ENCODE results near the gene APBA1.

Gene APBA1

GRCh38 chr9:69465473-69465872 is 206.7 kb downstream of the APBA1 start:
- TF ChIP-seq CTCF (conservative IDR thresholded peaks at IDR 0.05; ENCODE audit: low read length) = no peak
- no peak overlapping the region for H3K4me3 ChIP-seq (ENCODE audit: low read length)
- no peak for DNase-seq (ENCODE audit: low read depth)

GRCh38 chr9:69463497-69464068 is 208.6 kb downstream of the APBA1 start:
- no peak for TF ChIP-seq CTCF (conservative IDR thresholded peaks at IDR 0.05; ENCODE audit: low read length)
- no peak overlapping the region for H3K4me3 ChIP-seq (ENCODE audit: low read length)
- DNase-seq (ENCODE audit: low read depth) = no peak

- no peak for DNase-seq (ENCODE audit: low read depth)
- no peak for TF ChIP-seq CTCF (conservative IDR thresholded peaks at IDR 0.05; ENCODE audit: low read length)
- H3K4me3 ChIP-seq (ENCODE audit: low read length) = no peak overlapping the region
Measured at GRCh38 chr9:69462394-69462793, 209.8 kb downstream of the APBA1 start.

- no peak for TF ChIP-seq CTCF (conservative IDR thresholded peaks at IDR 0.05; ENCODE audit: low read length)
- DNase-seq (ENCODE audit: low read depth) = no peak
- H3K4me3 ChIP-seq (ENCODE audit: low read length) = no peak overlapping the region
Measured at GRCh38 chr9:69461103-69461887, 210.9 kb downstream of the APBA1 start.

- no peak for TF ChIP-seq CTCF (conservative IDR thresholded peaks at IDR 0.05; ENCODE audit: low read length)
- no peak overlapping the region for H3K4me3 ChIP-seq (ENCODE audit: low read length)
- DNase-seq (ENCODE audit: low read depth) = no peak
Measured at GRCh38 chr9:69460012-69460411, 212.2 kb downstream of the APBA1 start.

GRCh38 chr9:69458176-69458575 is 214.0 kb downstream of the APBA1 start:
- TF ChIP-seq CTCF (conservative IDR thresholded peaks at IDR 0.05; ENCODE audit: low read length) = no peak
- no peak for DNase-seq (ENCODE audit: low read depth)
- no peak overlapping the region for H3K4me3 ChIP-seq (ENCODE audit: low read length)

- TF ChIP-seq CTCF (conservative IDR thresholded peaks at IDR 0.05; ENCODE audit: low read length) = no peak
- DNase-seq (ENCODE audit: low read depth) = no peak
- no peak overlapping the region for H3K4me3 ChIP-seq (ENCODE audit: low read length)
Measured at GRCh38 chr9:69456201-69456600, 216.0 kb downstream of the APBA1 start.

All from AG10803 (cell line).